Gastrocnemius medialis (tissue), 4 donors: ENCODE data around the gene THAP11.

Experiments
- POLR2A ChIP-seq, 2 donors: fragments of 450-650 bp; IDR thresholded peaks; one replicate each; pipeline ENCODE4 v1.6.1; 2017; ENCODE audit warnings: antibody characterized with exemption in 2 of 2, mild to moderate bottlenecking in 2 of 2, moderate library complexity in 2 of 2
- TF ChIP-seq, protein P1 (sequence below), 5 experiments: fragments of 450-650 bp in 3 of 5; fragments of 200-600 bp in 2 of 5; sonication (generic) in 2 of 5; IDR thresholded peaks in 4 of 5; conservative IDR thresholded peaks in 1 of 5; 1 replicate in 4 of 5; 2 replicates in 1 of 5; pipeline ENCODE4 v1.5.1; 2016 to 2019; ENCODE audit warnings: antibody characterized with exemption in 5 of 5, mild to moderate bottlenecking in 3 of 5, moderate library complexity in 3 of 5

DNA sequence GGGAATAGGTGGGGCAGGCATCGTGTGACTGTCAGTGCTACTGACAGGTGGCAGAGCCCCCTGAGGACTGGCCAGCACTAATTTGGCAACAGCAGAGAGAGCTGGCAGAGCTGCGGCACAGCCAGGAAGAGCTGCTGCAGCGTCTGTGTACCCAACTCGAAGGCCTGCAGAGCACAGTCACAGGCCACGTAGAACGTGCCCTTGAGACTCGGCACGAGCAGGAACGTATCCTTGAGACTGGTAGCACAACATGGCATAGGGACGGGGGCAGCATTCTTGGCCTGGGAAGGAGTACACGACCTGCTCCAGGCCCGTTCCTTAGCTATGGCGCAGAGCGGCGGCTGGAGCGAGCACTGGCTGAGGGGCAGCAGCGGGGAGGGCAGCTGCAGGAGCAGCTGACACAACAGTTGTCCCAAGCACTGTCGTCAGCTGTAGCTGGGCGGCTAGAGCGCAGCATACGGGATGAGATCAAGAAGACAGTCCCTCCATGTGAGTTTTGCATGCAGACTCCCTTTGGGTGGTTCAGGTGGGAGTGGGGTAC is 39.6 kb downstream of the THAP11 start:
- TF ChIP-seq, protein P1, sequence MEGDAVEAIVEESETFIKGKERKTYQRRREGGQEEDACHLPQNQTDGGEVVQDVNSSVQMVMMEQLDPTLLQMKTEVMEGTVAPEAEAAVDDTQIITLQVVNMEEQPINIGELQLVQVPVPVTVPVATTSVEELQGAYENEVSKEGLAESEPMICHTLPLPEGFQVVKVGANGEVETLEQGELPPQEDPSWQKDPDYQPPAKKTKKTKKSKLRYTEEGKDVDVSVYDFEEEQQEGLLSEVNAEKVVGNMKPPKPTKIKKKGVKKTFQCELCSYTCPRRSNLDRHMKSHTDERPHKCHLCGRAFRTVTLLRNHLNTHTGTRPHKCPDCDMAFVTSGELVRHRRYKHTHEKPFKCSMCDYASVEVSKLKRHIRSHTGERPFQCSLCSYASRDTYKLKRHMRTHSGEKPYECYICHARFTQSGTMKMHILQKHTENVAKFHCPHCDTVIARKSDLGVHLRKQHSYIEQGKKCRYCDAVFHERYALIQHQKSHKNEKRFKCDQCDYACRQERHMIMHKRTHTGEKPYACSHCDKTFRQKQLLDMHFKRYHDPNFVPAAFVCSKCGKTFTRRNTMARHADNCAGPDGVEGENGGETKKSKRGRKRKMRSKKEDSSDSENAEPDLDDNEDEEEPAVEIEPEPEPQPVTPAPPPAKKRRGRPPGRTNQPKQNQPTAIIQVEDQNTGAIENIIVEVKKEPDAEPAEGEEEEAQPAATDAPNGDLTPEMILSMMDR (IDR thresholded peaks at IDR 0.05 in 4 of 5, conservative IDR thresholded peaks at IDR 0.05 in 1 of 5): no peak
- peak in 1 of 2 donors; percentile 13 for TF ChIP-seq POLR2A (IDR thresholded peaks at IDR 0.05)
